Duodenal mucosa (tissue), 2 donors: ENCODE measurements around the gene CRTC2.
"Not testable (repeated sequence)": the region's sequence is repeated elsewhere in the genome, so short reads cannot be mapped to it uniquely, and the experiment has no call there.

ENCODE experiments used
- H3K27ac ChIP-seq: one replicate; pipeline ENCODE4 v1.7.0; 2013; ENCODE audit warnings: low read depth, low read length
- H3K27me3 ChIP-seq, 2 donors: one replicate each; pipeline ENCODE4 v1.7.0; 2013; ENCODE audit warnings: low read length in 2 of 2, control low read depth in 1 of 2; ENCODE audit not compliant: insufficient read depth in 2 of 2, control insufficient read depth in 1 of 2
- H3K36me3 ChIP-seq, 2 donors: one replicate each; pipeline ENCODE4 v1.7.0; 2013; ENCODE audit warnings: low read length in 2 of 2, control low read depth in 1 of 2; ENCODE audit not compliant: insufficient read depth in 2 of 2, control insufficient read depth in 1 of 2
- H3K4me1 ChIP-seq, 2 donors: one replicate each; pipeline ENCODE4 v1.7.0; 2013; ENCODE audit warnings: low read length in 2 of 2, control low read depth in 1 of 2; ENCODE audit not compliant: insufficient read depth in 2 of 2, control insufficient read depth in 1 of 2
- H3K4me3 ChIP-seq, 2 donors: one replicate each; pipeline ENCODE4 v1.7.0; 2013; ENCODE audit warnings: low read length in 2 of 2, low read depth in 1 of 2
- H3K9ac ChIP-seq, 2 donors: one replicate each; pipeline ENCODE4 v1.7.0; 2013; ENCODE audit warnings: low read length in 2 of 2, low read depth in 1 of 2
- H3K9me3 ChIP-seq, 2 donors: one replicate each; pipeline ENCODE4 v1.7.0; 2013; ENCODE audit warnings: low read length in 2 of 2, control low read depth in 1 of 2; ENCODE audit not compliant: control insufficient read depth in 1 of 2

The CRTC2 gene

DNA sequence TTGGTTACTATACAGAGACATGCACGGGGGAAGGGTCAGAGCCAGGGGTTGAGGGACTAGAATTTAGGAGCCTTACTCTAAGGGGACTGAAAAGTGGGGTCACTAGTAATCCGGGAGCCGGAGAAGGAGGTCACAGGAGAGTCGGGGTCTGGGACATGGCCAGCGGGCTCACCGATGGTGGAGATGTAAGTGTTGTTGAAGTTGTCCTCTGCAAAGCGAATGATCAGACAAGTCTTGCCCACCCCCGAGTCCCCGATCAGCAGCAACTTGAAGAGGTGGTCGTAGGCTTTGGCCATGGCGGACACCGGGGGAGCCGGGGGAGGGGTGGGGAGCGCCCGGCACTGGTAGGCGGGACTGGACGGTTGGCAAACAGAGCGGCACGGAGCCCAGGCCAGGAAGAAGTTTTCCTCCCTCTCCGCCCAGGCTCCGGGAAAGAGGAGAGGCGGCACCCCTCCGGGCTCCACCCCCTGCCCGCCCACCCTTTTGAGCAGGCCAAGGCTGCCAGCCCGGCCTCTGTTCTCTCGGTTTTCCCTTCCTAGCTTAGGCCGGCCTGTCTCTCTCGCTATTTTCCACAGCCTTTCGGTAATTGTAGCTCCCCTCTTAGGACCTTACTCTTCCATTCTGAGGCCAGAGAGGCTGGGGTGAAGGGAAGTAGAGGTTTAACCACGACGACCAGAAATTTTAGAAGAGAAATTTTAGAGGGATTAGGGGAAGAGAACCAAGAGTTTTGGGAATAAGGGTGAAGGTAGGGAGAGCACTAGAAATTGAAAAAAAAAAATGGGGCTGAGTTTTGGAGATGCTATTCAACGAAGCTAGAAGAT is 27.7 kb upstream of the CRTC2 start, which contains the start of gene RAB13:
Gene RAB13 (minus strand): TSS at position 399 of the 821 bp plus-strand sequence. CDS start 103 bp downstream, at position 296.
- peak within 1 kb of the TSS; percentile 71 to 80 for H3K4me3 ChIP-seq
- H3K36me3 ChIP-seq = peaks cover 0 to 5% of the 10 kb centered on the region in 2 donors
- peak within 1 kb of the TSS; percentile 78 to 81 for H3K9ac ChIP-seq
- no peaks in the 10 kb centered on the region for H3K9me3 ChIP-seq
- H3K4me1 ChIP-seq = peaks cover 15 to 22% of the 10 kb centered on the region in 2 donors
- H3K27ac ChIP-seq = peak within 1 kb of the TSS; percentile 79
- H3K27me3 ChIP-seq = no peaks in the 10 kb centered on the region

DNA sequence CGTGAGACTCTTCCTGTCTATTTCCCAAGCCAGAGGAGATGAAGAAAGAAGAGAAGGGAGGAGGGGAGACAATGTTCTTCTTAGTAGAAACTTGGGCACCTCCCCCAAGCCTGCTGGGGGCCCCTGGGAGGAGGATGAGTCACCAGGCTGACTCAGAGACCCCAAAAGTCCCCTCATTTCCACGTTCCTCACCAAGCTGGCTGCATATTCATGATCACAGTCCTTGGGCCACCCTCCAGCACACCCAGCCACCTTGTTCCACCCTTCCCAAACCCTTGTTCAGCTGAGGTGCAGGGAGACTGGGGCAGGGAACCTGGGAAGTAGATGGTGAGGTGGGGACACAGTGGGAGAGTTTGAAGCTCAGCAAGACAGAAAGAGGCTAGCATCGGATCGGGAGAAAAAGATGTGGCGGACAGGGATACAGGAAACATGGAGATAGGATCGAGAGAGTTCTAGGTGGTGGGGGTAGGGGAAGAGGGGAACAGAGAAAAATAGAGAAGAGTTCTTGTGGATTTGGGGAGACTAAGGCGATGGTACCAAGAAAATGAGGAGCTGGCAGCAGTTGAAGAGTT is 27.0 kb upstream of the CRTC2 start:
- H3K36me3 ChIP-seq = peaks cover 0 to 5% of the 10 kb centered on the region in 2 donors
- no peaks in the 10 kb centered on the region for H3K9me3 ChIP-seq
- H3K27ac ChIP-seq = peak overlapping the region; percentile 57
- H3K4me3 ChIP-seq = peak overlapping the region; percentile 71 to 80
- peaks cover 14 to 22% of the 10 kb centered on the region in 2 donors for H3K4me1 ChIP-seq
- H3K27me3 ChIP-seq = no peaks in the 10 kb centered on the region
- H3K9ac ChIP-seq = peak overlapping the region; percentile 78 to 81

DNA sequence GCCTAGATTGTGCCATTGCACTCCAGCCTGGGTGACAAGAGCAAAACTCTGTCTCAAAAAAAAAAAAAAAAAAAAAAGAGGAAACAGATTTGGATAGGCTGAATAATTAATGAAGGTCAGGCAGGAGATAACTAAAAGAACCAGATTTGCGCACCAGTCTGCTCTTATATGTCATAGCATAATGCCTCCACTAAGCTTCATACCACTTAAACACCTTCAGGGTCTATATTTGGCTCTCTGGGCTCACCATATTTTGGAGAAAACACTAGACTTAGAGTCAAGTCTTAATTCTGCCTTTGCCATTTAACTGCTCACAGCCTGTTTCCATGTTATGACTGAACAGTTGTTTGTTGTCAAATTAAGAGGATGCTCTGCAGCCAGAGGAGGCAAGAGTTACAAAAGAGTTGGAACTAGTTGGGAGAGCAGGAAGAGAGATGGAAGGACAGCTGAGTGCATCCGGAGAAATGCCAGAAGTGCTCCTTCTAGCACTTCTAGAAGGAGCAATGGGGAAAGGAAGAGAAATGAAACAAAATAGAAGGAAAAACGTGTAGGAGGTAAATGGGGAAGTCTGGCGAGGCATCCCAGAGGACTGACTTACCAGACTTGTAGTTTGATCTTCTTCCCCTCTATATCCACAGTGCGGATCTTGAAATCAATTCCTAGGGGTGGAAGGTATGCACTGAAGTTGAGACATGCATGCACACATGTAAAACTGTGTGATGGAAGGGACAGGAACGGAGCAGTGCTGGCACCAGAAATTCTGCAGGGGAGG is 25.9 kb upstream of the CRTC2 start:
- Histone ChIP-seq H3K4me1 (peaks cover 14 to 22% of the 10 kb centered on the region in 2 donors), H3K9me3 (no peaks in the 10 kb centered on the region), H3K36me3 (peaks cover 0 to 5% of the 10 kb centered on the region in 2 donors), H3K4me3 (peak overlapping the region in 1 of 2 donors; percentile 80), H3K9ac (no peak overlapping the region), H3K27ac (no peak overlapping the region), H3K27me3 (no peaks in the 10 kb centered on the region)

DNA sequence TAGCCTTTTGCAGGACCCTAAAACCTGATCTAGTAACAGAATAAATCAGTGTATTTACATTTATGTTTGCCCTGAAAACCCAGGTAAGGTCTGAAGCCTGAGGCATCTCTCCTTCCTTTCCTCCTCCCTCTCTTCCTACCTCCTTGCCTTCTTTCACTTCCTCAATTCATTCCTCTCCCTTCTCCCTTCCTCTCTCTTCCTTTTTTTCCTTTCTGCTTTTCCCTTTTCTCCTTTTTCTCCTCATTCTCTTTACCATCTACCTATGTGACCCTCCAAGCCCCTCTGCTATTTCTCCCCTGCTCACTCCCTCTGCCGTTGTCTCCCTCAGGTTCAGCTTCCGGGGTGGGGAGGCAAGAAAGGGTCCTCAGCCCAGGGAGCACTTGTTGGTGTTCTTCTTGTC is 23.3 kb upstream of the CRTC2 start:
- not testable (repeated sequence) for H3K4me3 ChIP-seq, H3K9ac ChIP-seq, H3K27ac ChIP-seq

DNA sequence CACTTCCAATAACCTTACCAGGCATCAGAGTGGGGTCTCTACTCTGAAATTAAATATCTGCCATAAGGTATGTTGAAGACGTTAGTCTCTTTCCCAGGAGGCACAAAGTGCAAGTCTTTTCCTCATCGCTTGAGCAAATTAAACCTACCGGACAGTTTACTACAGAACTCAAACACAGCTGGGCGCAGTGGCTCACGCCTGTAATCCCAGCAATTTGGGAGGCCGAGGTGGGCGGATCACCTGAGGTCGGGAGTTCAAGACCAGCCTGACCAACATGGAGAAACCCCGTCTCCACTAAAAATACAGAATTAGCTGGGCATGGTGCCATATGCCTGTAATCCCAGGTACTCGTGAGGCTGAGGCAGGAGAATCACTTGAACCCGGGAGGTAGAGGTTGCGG is 20.7 kb upstream of the CRTC2 start:
- H3K9ac ChIP-seq, H3K27ac ChIP-seq, H3K4me3 ChIP-seq, H3K27me3 ChIP-seq, H3K9me3 ChIP-seq: not testable (repeated sequence)
- peaks cover 15% of the 10 kb centered on the region in 2 donors for H3K4me1 ChIP-seq
- H3K36me3 ChIP-seq = peaks cover 6 to 20% of the 10 kb centered on the region in 2 donors

More for the DNA sequence above, 23.3 kb upstream of the CRTC2 start:
- H3K4me1 ChIP-seq = peaks cover 18 to 23% of the 10 kb centered on the region in 2 donors
- not testable (repeated sequence) for H3K27me3 ChIP-seq, H3K9me3 ChIP-seq, H3K36me3 ChIP-seq

DNA sequence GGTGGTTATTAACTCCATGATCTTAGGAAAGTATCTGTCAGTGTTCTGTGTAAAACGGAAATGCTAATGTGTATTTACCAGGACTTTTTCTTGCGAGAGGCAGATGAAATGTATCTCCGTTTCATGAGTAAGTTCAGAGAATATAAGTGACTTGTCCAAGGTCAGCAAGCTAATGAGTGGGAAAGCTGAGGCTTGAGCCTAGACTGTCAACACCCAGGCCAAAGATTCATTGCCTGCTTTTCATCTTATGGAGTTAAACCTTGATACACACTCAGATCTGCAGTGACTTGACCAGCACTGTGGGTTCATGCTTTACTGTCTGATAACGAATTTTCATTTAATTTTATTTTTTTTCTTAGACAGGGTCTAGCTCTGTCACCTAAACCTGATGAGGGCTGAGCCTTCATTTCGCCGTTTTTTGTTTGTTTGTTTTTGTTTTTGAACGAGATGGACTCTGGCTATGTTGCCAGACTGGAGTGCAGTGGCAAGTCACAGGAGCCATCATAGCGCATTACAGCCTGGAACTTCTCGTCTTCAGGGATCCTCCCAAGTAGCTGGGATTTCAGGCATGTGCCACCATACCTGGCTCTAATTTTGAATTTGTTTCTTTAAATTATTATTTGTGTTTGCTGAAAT is 20.0 kb upstream of the CRTC2 start:
- Histone ChIP-seq H3K36me3 (peaks cover 13 to 27% of the 10 kb centered on the region in 2 donors), H3K4me3 (peak overlapping the region; percentile 98), H3K9me3 (no peaks in the 10 kb centered on the region), H3K27ac (peak overlapping the region; percentile 87), H3K27me3 (no peaks in the 10 kb centered on the region), H3K4me1 (peaks cover 15% of the 10 kb centered on the region in 2 donors), H3K9ac (peak overlapping the region; percentile 86 to 92)

DNA sequence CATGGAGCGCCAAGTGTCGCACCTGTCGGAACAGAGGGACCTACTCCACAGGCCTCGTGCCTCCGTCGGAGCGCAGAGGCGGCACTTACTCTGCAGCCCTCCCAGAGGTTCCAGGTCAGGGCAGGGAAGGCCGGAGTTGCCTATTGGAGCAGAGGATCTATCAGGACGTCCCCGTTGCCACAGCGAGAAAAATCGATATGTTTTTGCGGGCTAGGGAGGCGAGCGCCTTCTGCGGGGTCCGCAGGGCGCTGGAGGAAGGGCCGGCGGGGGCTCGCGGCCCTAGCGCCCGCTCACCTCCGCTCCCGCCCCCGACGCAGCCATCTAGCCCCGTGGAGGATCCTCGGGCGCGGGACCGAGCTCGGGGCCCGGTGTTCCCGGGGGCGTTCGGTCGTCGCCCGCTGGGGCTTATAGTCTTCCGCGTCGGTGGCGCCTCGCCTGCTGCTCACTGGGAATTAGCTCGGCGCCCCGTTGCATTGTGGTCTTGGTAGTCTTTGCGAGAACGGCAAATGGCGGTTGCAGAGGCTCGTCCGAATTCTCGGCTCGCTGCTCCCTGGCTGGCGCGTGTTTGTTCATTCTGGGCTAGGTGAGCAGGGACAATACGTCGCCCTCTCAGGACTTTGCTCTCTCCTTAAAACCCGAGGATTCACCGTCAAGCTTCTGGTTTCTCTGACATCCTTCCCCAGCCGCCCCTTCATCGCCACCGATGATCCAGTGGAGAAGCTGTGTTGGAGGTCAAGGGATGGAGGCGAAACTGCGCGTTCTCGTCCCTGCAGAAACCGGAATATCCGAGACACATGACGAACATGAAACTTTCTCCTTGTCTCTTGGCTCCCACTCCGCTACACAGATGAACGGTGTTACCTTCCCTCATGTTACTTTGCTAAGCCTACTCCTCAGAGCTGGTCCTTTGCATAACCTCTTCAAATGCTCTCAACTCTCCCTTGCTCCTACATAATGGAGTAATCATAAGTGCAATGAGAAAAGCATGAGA is 19.1 kb upstream of the CRTC2 start, which contains the start of gene JTB:
Gene JTB (minus strand): TSS at position 425 of the 991 bp plus-strand sequence. CDS start 422 bp downstream, at position 3.
- Histone ChIP-seq H3K4me3 (peak within 1 kb of the TSS; percentile 98), H3K4me1 (peaks cover 15% of the 10 kb centered on the region in 2 donors), H3K27ac (peak within 1 kb of the TSS; percentile 87), H3K27me3 (no peaks in the 10 kb centered on the region), H3K9ac (peak within 1 kb of the TSS; percentile 86 to 92), H3K36me3 (peaks cover 15 to 33% of the 10 kb centered on the region in 2 donors), H3K9me3 (no peaks in the 10 kb centered on the region)

DNA sequence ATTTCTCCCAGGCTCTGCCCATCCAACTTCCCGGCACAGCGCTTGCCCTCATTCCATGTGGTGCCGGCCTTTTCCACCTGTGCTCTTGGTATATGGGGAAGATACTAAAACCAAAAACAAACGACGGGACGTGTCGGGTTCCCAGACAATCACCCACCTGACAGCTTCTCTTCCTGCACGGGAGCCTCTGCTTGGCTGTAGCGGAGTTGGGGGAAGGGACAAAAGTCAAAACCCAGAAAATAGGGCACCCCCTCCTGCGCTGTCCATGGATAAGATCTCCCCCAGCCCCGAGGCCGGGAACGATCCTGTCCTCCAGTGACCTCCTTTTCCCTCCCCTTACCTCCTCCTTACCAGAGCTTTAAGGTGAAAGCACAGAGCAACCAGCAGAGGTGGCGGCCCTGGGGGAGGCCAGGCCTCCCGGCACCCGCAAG is 18.4 kb upstream of the CRTC2 start:
- Histone ChIP-seq H3K36me3 (peaks cover 15 to 34% of the 10 kb centered on the region in 2 donors), H3K4me3 (peak overlapping the region; percentile 98), H3K27ac (peak overlapping the region; percentile 87), H3K9me3 (no peaks in the 10 kb centered on the region), H3K9ac (peak overlapping the region; percentile 86 to 92), H3K27me3 (no peaks in the 10 kb centered on the region), H3K4me1 (peaks cover 15% of the 10 kb centered on the region in 2 donors)

DNA sequence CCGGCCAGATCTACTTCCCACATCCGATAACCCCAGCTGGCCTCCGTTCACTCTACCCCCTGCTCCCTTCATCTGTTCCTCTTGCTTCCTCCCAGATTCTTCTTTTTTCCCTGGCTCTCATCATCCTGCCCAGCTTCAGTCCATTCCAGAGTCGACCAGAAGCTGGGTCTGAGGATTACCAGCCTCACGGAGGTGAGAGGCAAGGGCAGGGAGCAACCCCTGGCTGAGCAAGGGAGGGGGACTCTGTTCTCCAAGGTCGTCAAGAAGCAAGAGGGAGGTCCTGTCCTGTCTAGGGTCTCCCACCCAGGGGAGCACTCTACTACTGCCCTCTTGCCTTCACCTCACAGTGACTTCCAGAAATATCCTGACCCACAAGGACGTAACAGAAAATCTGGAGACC is 15.1 kb upstream of the CRTC2 start:
- Histone ChIP-seq H3K4me1 (peaks cover 19 to 20% of the 10 kb centered on the region in 2 donors), H3K9me3 (no peaks in the 10 kb centered on the region), H3K36me3 (peaks cover 15 to 34% of the 10 kb centered on the region in 2 donors), H3K27me3 (no peaks in the 10 kb centered on the region), H3K27ac (no peak overlapping the region), H3K4me3 (no peak overlapping the region), H3K9ac (no peak overlapping the region)
